Measurements from ENCODE around the gene KDELR3. TPM values are rescaled to one million over a fixed set of nuclear protein-coding genes. Genes with fewer than 3 reads are reported as not detected.
A peak's percentile ranks its signal among the peaks of the same experiment; 100 is the strongest.

KDELR3 gene
- total and polyA plus RNA-seq, 5 donors = 5.0 to 8.3 (median 7.8) TPM

- no peak overlapping the region for H3K4me3 ChIP-seq (ENCODE audit: low read length)
- intact Hi-C loops (cut with DNase I) = no loop called here
- no peaks in the 10 kb centered on the region for H3K9me3 ChIP-seq (ENCODE audit: control insufficient read depth, low read length)
- no peaks in the 10 kb centered on the region for H3K27me3 ChIP-seq (ENCODE audit: control insufficient read depth, insufficient read depth)
- no peak overlapping the region for H3K27ac ChIP-seq (ENCODE audit: low read length)
- WGBS = 81% methylated on average over 14 of the region's 14 CpGs
- DNase-seq = no peak
- peaks cover 10% of the 10 kb centered on the region for H3K4me1 ChIP-seq (ENCODE audit: control insufficient read depth, insufficient read depth, low read length)
- ATAC-seq = no peak
Measured at GRCh38 chr22:38440747-38441350, 27.0 kb upstream of the KDELR3 start.

GRCh38 chr22:38441620-38442287 is 26.1 kb upstream of the KDELR3 start:
- H3K27me3 ChIP-seq (ENCODE audit: control insufficient read depth, insufficient read depth) = no peaks in the 10 kb centered on the region
- H3K27ac ChIP-seq (ENCODE audit: low read length) = no peak overlapping the region
- no peaks in the 10 kb centered on the region for H3K9me3 ChIP-seq (ENCODE audit: control insufficient read depth, low read length)
- peaks cover 3% of the 10 kb centered on the region for H3K4me1 ChIP-seq (ENCODE audit: control insufficient read depth, insufficient read depth, low read length)
- ATAC-seq (peak in 1 of 2 donors; percentile 7), DNase-seq (no peak)
- WGBS = 65% methylated on average over 16 of the region's 16 CpGs
- intact Hi-C loops (cut with DNase I) = no loop called here
- H3K4me3 ChIP-seq (ENCODE audit: low read length) = no peak overlapping the region

- 44% methylated on average over 13 of the region's 13 CpGs for whole genome bisulfite sequencing
- H3K9me3 ChIP-seq (ENCODE audit: control insufficient read depth, low read length) = no peaks in the 10 kb centered on the region
- DNase-seq (peak in 1 of 3 donors; percentile 75), ATAC-seq (peak; percentile 53 to 54)
- peak overlapping the region; percentile 67 for H3K27ac ChIP-seq (ENCODE audit: low read length)
- intact Hi-C loops (cut with DNase I) = no loop called here
- no peak overlapping the region for H3K4me3 ChIP-seq (ENCODE audit: low read length)
- H3K27me3 ChIP-seq (ENCODE audit: control insufficient read depth, insufficient read depth) = no peaks in the 10 kb centered on the region
- H3K4me1 ChIP-seq (ENCODE audit: control insufficient read depth, insufficient read depth, low read length) = peaks cover 3% of the 10 kb centered on the region
Measured at GRCh38 chr22:38442967-38443627, 24.8 kb upstream of the KDELR3 start.

- peaks cover 3% of the 10 kb centered on the region for H3K4me1 ChIP-seq (ENCODE audit: control insufficient read depth, insufficient read depth, low read length)
- H3K4me3 ChIP-seq (ENCODE audit: low read length) = no peak overlapping the region
- no peaks in the 10 kb centered on the region for H3K9me3 ChIP-seq (ENCODE audit: control insufficient read depth, low read length)
- ATAC-seq (no peak), DNase-seq (no peak)
- WGBS = 46% methylated on average over 21 of the region's 21 CpGs
- peak overlapping the region; percentile 55 for H3K27ac ChIP-seq (ENCODE audit: low read length)
- H3K27me3 ChIP-seq (ENCODE audit: control insufficient read depth, insufficient read depth) = no peaks in the 10 kb centered on the region
- intact Hi-C loops (cut with DNase I) = no loop called here
Measured at GRCh38 chr22:38443628-38444521, 24.0 kb upstream of the KDELR3 start.

- DNase-seq (no peak), ATAC-seq (no peak)
- peaks cover 3% of the 10 kb centered on the region for H3K4me1 ChIP-seq (ENCODE audit: control insufficient read depth, insufficient read depth, low read length)
- H3K9me3 ChIP-seq (ENCODE audit: control insufficient read depth, low read length) = no peaks in the 10 kb centered on the region
- 91% methylated on average over 10 of the region's 10 CpGs for WGBS
- no peaks in the 10 kb centered on the region for H3K27me3 ChIP-seq (ENCODE audit: control insufficient read depth, insufficient read depth)
- H3K4me3 ChIP-seq (ENCODE audit: low read length) = no peak overlapping the region
- H3K27ac ChIP-seq (ENCODE audit: low read length) = no peak overlapping the region
- intact Hi-C loops (cut with DNase I) = no loop called here
Measured at GRCh38 chr22:38444783-38445182, 23.1 kb upstream of the KDELR3 start.

GRCh38 chr22:38446018-38446601 is 21.8 kb upstream of the KDELR3 start:
- intact Hi-C loops (cut with DNase I) = no loop called here
- H3K27ac ChIP-seq (ENCODE audit: low read length) = peak overlapping the region; percentile 20

GRCh38 chr22:38448945-38449745 is 18.8 kb upstream of the KDELR3 start:
- Histone ChIP-seq H3K27me3 (ENCODE audit: control insufficient read depth, insufficient read depth) (no peaks in the 10 kb centered on the region), H3K4me1 (ENCODE audit: control insufficient read depth, insufficient read depth, low read length) (peaks cover 5% of the 10 kb centered on the region), H3K9me3 (ENCODE audit: control insufficient read depth, low read length) (no peaks in the 10 kb centered on the region), H3K27ac (ENCODE audit: low read length) (peak overlapping the region; percentile 96), H3K4me3 (ENCODE audit: low read length) (no peak overlapping the region)
- 75% methylated on average over 14 of the region's 14 CpGs for WGBS
- intact Hi-C loops (cut with DNase I) = no loop called here
- DNase-seq (peak in 1 of 3 donors; percentile 80), ATAC-seq (peak; percentile 35 to 42)

More at GRCh38 chr22:38446018-38446601, 21.8 kb upstream of the KDELR3 start:
- no peaks in the 10 kb centered on the region for H3K27me3 ChIP-seq (ENCODE audit: control insufficient read depth, insufficient read depth)
- peaks cover 3% of the 10 kb centered on the region for H3K4me1 ChIP-seq (ENCODE audit: control insufficient read depth, insufficient read depth, low read length)
- DNase-seq = no peak
- H3K9me3 ChIP-seq (ENCODE audit: control insufficient read depth, low read length) = no peaks in the 10 kb centered on the region
- H3K4me3 ChIP-seq (ENCODE audit: low read length) = no peak overlapping the region
- 43% methylated on average over 9 of the region's 9 CpGs for WGBS
- ATAC-seq = no peak

GRCh38 chr22:38449776-38450175 is 18.1 kb upstream of the KDELR3 start:
- ATAC-seq (peak; percentile 8 to 51), DNase-seq (no peak)
- 58% methylated on average over 18 of the region's 18 CpGs for WGBS
- Histone ChIP-seq H3K9me3 (ENCODE audit: control insufficient read depth, low read length) (no peaks in the 10 kb centered on the region), H3K4me1 (ENCODE audit: control insufficient read depth, insufficient read depth, low read length) (peaks cover 5% of the 10 kb centered on the region), H3K4me3 (ENCODE audit: low read length) (no peak overlapping the region), H3K27ac (ENCODE audit: low read length) (peak overlapping the region; percentile 96), H3K27me3 (ENCODE audit: control insufficient read depth, insufficient read depth) (no peaks in the 10 kb centered on the region)
- intact Hi-C loops (cut with DNase I) = no loop called here

- Histone ChIP-seq H3K9me3 (ENCODE audit: control insufficient read depth, low read length) (no peaks in the 10 kb centered on the region), H3K4me1 (ENCODE audit: control insufficient read depth, insufficient read depth, low read length) (peaks cover 5% of the 10 kb centered on the region), H3K27ac (ENCODE audit: low read length) (peak overlapping the region; percentile 96), H3K4me3 (ENCODE audit: low read length) (no peak overlapping the region), H3K27me3 (ENCODE audit: control insufficient read depth, insufficient read depth) (no peaks in the 10 kb centered on the region)
- peak in 1 of 3 donors; percentile 76 for DNase-seq
- 40% methylated on average over 11 of the region's 11 CpGs for WGBS
- intact Hi-C loops (cut with DNase I) = no loop called here
- ATAC-seq = peak; percentile 47 to 49
Measured at GRCh38 chr22:38450234-38450797, 17.6 kb upstream of the KDELR3 start.

Measured in right cardiac atrium (tissue), 5 donors.